Adrenal gland (tissue), 12 donors: ENCODE results near the gene TBC1D3B. TPM values are rescaled to one million over a fixed set of nuclear protein-coding genes. Genes with fewer than 3 reads are reported as not detected.

Source experiments
- DNase-seq, 7 donors: peaks; one replicate each; pipeline ENCODE4 v3.0.0-alpha.2; 2019 to 2020
- H3K27ac ChIP-seq, 5 donors: fragments of 200-600 bp; sonication (generic) in 4 of 5; 1 replicate in 3 of 5; 2 replicates in 2 of 5; pipeline versions ENCODE4 v1.5.1 to v1.8.0; 2016 to 2020; ENCODE audit warnings: mild to moderate bottlenecking in 1 of 5
- H3K27me3 ChIP-seq: fragments of 200-600 bp; 2 replicates; pipeline ENCODE4 v1.8.0; 2021
- H3K36me3 ChIP-seq, 2 donors: fragments of 200-600 bp; replicated peaks in 1 of 2; 1 replicate in 1 of 2; 2 replicates in 1 of 2; pipeline versions ENCODE4 v1.5.1 to v1.8.0; 2018 to 2022
- H3K4me1 ChIP-seq, 2 donors: fragments of 200-600 bp; replicated peaks in 1 of 2; 1 replicate in 1 of 2; 2 replicates in 1 of 2; pipeline versions ENCODE4 v1.5.1 to v1.8.0; 2018 to 2021
- H3K4me3 ChIP-seq, 4 donors: fragments of 200-600 bp; sonication (generic) in 3 of 4; one replicate each; pipeline ENCODE4 v1.5.1; 2016 to 2018
- H3K9me3 ChIP-seq, 3 donors: fragments of 200-600 bp; sonication (generic) in 1 of 3; replicated peaks in 1 of 3; 1 replicate in 2 of 3; 2 replicates in 1 of 3; pipeline versions ENCODE4 v1.5.1 to v1.8.0; 2016 to 2021
- CTCF ChIP-seq, 6 experiments: fragments of 450-650 bp in 4 of 6; fragments of 200-600 bp in 2 of 6; sonication (generic) in 1 of 6; IDR thresholded peaks; 1 replicate in 5 of 6; 2 replicates in 1 of 6; pipeline versions ENCODE4 v1.5.1 to v1.8.0; 2016 to 2021; ENCODE audit warnings: antibody characterized with exemption in 6 of 6, mild to moderate bottlenecking in 2 of 6, moderate library complexity in 1 of 6
- POLR2A ChIP-seq, 2 donors: fragments of 450-650 bp; IDR thresholded peaks; one replicate each; pipeline ENCODE4 v1.6.1; 2017; ENCODE audit warnings: antibody characterized with exemption in 2 of 2, mild to moderate bottlenecking in 2 of 2, moderate library complexity in 1 of 2
- WGBS, 4 donors: extraction: QIAGEN DNeasy Blood & Tissue Kit in 2 of 4; methylation state at CpG; one replicate each; pipeline versions ENCODE4 v1.1.5 to v1.1.7; 2013 to 2017; 5-methylcytosine and 5-hydroxymethylcytosine counted together
- intact Hi-C, 2 donors: fragments of 100-400 bp; cut with DNase I; formaldehyde crosslinking; loops; one replicate each; pipeline versions ENCODE4 v1.14.1 to v1.15.0; 2022 to 2023
- polyA plus RNA-seq, 3 donors: library from polyadenylated mRNA; stranded (reverse); fragments of 200-250 nt in 2 of 3; fragments of 350-450 nt in 1 of 3; fragmentation: Illumina TruSeq in 1 of 3; extraction: RNeasy Lipid Tissue Mini Kit (QIAGEN cat#74804) in 1 of 3; gene quantifications; one replicate each; pipeline ENCODE4 v1.2.3, GENCODE V29; 2013 to 2014
- total RNA-seq, 9 donors: library from RNA; depleted of rRNA in 4 of 9; stranded (reverse); fragments of >200 nt in 4 of 9; fragments of 120-200 nt in 1 of 9; fragmentation: NEBNext Ultra II Directional in 1 of 9; extraction: Animal tissue kit (Norgen Biotek cat#: 25700) in 1 of 9; gene quantifications; one replicate each; pipeline versions ENCODE4 v1.1.0 to v1.2.4, GENCODE V29; 2013 to 2023
- donor health status: healthy with polysubstance abuse.
- donor health status: Bipolar disorder and iron deficiency.
- donor health status: DM: yes; HTN: yes; CAD: no.
- donor health status: DM: no; HTN: no; CAD: no.
- donor health status: DM: no; HTN: no; CAD: no.
- donor health status: DM: yes; HTN: yes; CAD: no.

The TBC1D3B gene
- total and polyA plus RNA-seq, 12 donors, result 0.39 to 12.9 (median 6.9) TPM; not detected in 3

- no peaks in the 10 kb centered on the region for H3K4me1 ChIP-seq
- DNase-seq, result no peak
- no peaks in the 10 kb centered on the region for H3K27me3 ChIP-seq
- no peak for TF ChIP-seq CTCF (IDR thresholded peaks at IDR 0.05)
- no peak for TF ChIP-seq POLR2A (IDR thresholded peaks at IDR 0.05)
- 55 to 73% (median 68%) methylated on average over 3 of the region's 3 CpGs for WGBS, 4 donors
- no peak overlapping the region for H3K27ac ChIP-seq
- intact Hi-C loops, result loop anchor here in 1 of 2 donors (10.0 kb wide), 1 partner anchor 45 kb away; no protein-coding TSS in a partner anchor
- no peaks in the 10 kb centered on the region for H3K36me3 ChIP-seq
- no peak overlapping the region for H3K4me3 ChIP-seq
- H3K9me3 ChIP-seq, result peaks cover 0 to 4% (median 0%) of the 10 kb centered on the region in 3 donors
Measured at GRCh38 chr17:36120221-36120620, 56.2 kb downstream of the TBC1D3B start.

GRCh38 chr17:36118477-36119353 is 57.7 kb downstream of the TBC1D3B start:
- Histone ChIP-seq H3K27me3 (no peaks in the 10 kb centered on the region), H3K4me3 (no peak overlapping the region), H3K27ac (no peak overlapping the region), H3K4me1 (no peaks in the 10 kb centered on the region), H3K9me3 (no peaks in the 10 kb centered on the region), H3K36me3 (no peaks in the 10 kb centered on the region)
- 81 to 89% (median 86%) methylated on average over 12 of the region's 12 CpGs for WGBS, 4 donors
- intact Hi-C loops, result loop anchor here in 1 of 2 donors (10.0 kb wide), 1 partner anchor 66 kb away; no protein-coding TSS in a partner anchor
- no peak for DNase-seq
- TF ChIP-seq POLR2A (IDR thresholded peaks at IDR 0.05) (no peak), CTCF (IDR thresholded peaks at IDR 0.05) (no peak)

GRCh38 chr17:36117505-36118382 is 58.7 kb downstream of the TBC1D3B start:
- no peak for TF ChIP-seq POLR2A (IDR thresholded peaks at IDR 0.05)
- no peak for TF ChIP-seq CTCF (IDR thresholded peaks at IDR 0.05)
- H3K27me3 ChIP-seq, result no peaks in the 10 kb centered on the region
- 34 to 54% (median 41%) methylated on average over 3 to 5 of the region's 5 CpGs for WGBS, 4 donors
- H3K4me3 ChIP-seq, result no peak overlapping the region
- intact Hi-C loops, result loop anchor here in 1 of 2 donors (10.0 kb wide), 1 partner anchor 67 kb away; no protein-coding TSS in a partner anchor
- DNase-seq, result no peak
- no peaks in the 10 kb centered on the region for H3K9me3 ChIP-seq
- H3K36me3 ChIP-seq, result no peaks in the 10 kb centered on the region
- no peaks in the 10 kb centered on the region for H3K4me1 ChIP-seq
- no peak overlapping the region for H3K27ac ChIP-seq

Other genes with a start within 250 kb of the TBC1D3B start
- 1 to 10 TPM in 1 of 9 donors, not detected in 8; 1.1 TPM for gene RDM1, start 245.9 kb downstream of the TBC1D3B start, total RNA-seq
- under 1 TPM in 1 of 3 donors, not detected in 2; 0.48 TPM for gene RDM1, start 245.9 kb downstream of the TBC1D3B start, polyA plus RNA-seq
- not detected for gene LYZL6, start 232.9 kb downstream of the TBC1D3B start, total RNA-seq
- not detected for gene LYZL6, start 232.9 kb downstream of the TBC1D3B start, polyA plus RNA-seq
- 1 to 10 TPM in 1 of 9 donors, under 1 TPM in 5, not detected in 3; 0.22 to 1.6 (median 0.57) TPM for gene CCL16, start 195.1 kb downstream of the TBC1D3B start, total RNA-seq
- 1 to 10 TPM in 1 of 3 donors, under 1 TPM in 2; 0.16 to 3.2 (median 0.24) TPM for gene CCL16, start 195.1 kb downstream of the TBC1D3B start, polyA plus RNA-seq
- 100 to 1,000 TPM in 3 of 9 donors, 10 to 100 TPM in 6; 15.3 to 129 (median 53.2) TPM for gene CCL14, start 189.9 kb downstream of the TBC1D3B start, total RNA-seq
- 100 to 1,000 TPM in 2 of 3 donors, 10 to 100 TPM in 1; 75.8 to 268 (median 250) TPM for gene CCL14, start 189.9 kb downstream of the TBC1D3B start, polyA plus RNA-seq
- gene CCL15, start 175.1 kb downstream of the TBC1D3B start, total RNA-seq, result 1 to 10 TPM in 3 of 9 donors, under 1 TPM in 2, not detected in 4; 0.28 to 1.7 (median 1.1) TPM
- gene CCL15, start 175.1 kb downstream of the TBC1D3B start, polyA plus RNA-seq, result under 1 TPM in 2 of 3 donors, not detected in 1; 0.17 to 0.38 TPM
- gene CCL23, start 158.7 kb downstream of the TBC1D3B start, total RNA-seq, result 10 to 100 TPM in 5 of 9 donors, 1 to 10 TPM in 4; 1.9 to 25.7 (median 10.0) TPM
- 1 to 10 TPM; 1.9 to 9.8 (median 3.3) TPM for gene CCL23, start 158.7 kb downstream of the TBC1D3B start, polyA plus RNA-seq
- gene CCL18, start 112.4 kb downstream of the TBC1D3B start, total RNA-seq, result 1 to 10 TPM in 4 of 9 donors, under 1 TPM in 1, not detected in 4; 0.32 to 2.2 (median 1.6) TPM
- 1 to 10 TPM in 2 of 3 donors, not detected in 1; 1.2 to 5.2 TPM for gene CCL18, start 112.4 kb downstream of the TBC1D3B start, polyA plus RNA-seq
- gene CCL3, start 86.5 kb downstream of the TBC1D3B start, total RNA-seq, result 10 to 100 TPM in 2 of 9 donors, 1 to 10 TPM in 6, under 1 TPM in 1; 0.54 to 15.3 (median 4.8) TPM
- gene CCL3, start 86.5 kb downstream of the TBC1D3B start, polyA plus RNA-seq, result 1 to 10 TPM; 3.8 to 9.9 (median 5.2) TPM
- 10 to 100 TPM in 2 of 9 donors, 1 to 10 TPM in 6, under 1 TPM in 1; 0.72 to 17.5 (median 5.5) TPM for gene CCL4, start 72.8 kb downstream of the TBC1D3B start, total RNA-seq
- gene CCL4, start 72.8 kb downstream of the TBC1D3B start, polyA plus RNA-seq, result 10 to 100 TPM in 1 of 3 donors, 1 to 10 TPM in 2; 3.8 to 10.0 (median 5.2) TPM
- 1 to 10 TPM in 3 of 9 donors, under 1 TPM in 2, not detected in 4; 0.41 to 1.7 (median 1.4) TPM for gene CCL3L1, start 20.1 kb upstream of the TBC1D3B start, total RNA-seq
- 1 to 10 TPM in 1 of 3 donors, under 1 TPM in 2; 0.54 to 3.0 (median 0.72) TPM for gene CCL3L1, start 20.1 kb upstream of the TBC1D3B start, polyA plus RNA-seq
- gene CCL4L2, start 34.4 kb upstream of the TBC1D3B start, total RNA-seq, result 1 to 10 TPM in 6 of 9 donors, under 1 TPM in 2, not detected in 1; 0.57 to 3.8 (median 2.2) TPM
- 1 to 10 TPM; 1.3 to 5.1 (median 2.2) TPM for gene CCL4L2, start 34.4 kb upstream of the TBC1D3B start, polyA plus RNA-seq
- gene TBC1D3I, start 87.9 kb upstream of the TBC1D3B start, total RNA-seq, result under 1 TPM in 3 of 9 donors, not detected in 6; 0.18 to 0.89 (median 0.22) TPM
- gene TBC1D3I, start 87.9 kb upstream of the TBC1D3B start, polyA plus RNA-seq, result 1 to 10 TPM in 2 of 3 donors, not detected in 1; 1.4 to 2.4 TPM
- gene TBC1D3G, start 147.2 kb upstream of the TBC1D3B start, total RNA-seq, result not detected
- 10 to 100 TPM in 1 of 3 donors, 1 to 10 TPM in 1, not detected in 1; 2.7 to 79.7 TPM for gene TBC1D3G, start 147.2 kb upstream of the TBC1D3B start, polyA plus RNA-seq
- gene TBC1D3H, start 211.8 kb upstream of the TBC1D3B start, total RNA-seq, result not detected
- 1 to 10 TPM in 1 of 3 donors, not detected in 2; 6.4 TPM for gene TBC1D3H, start 211.8 kb upstream of the TBC1D3B start, polyA plus RNA-seq